Stimulated activated naive B cell treated with anti-CD40 and anti-IgM and Interleukin-4, amounts not matched to agents 10 μg/mL and 1 μg/mL and 100 μg/mL, for 72 hours (primary cell): ENCODE measurements around the gene PTCD3.

Source experiments
- ATAC-seq, 2 donors: fragments of 150-1000 bp; cut with Tn5 transposase; replicated peaks; 2 replicates each; pipeline ENCODE4 v1.10.0; 2021; ENCODE audit warnings: moderate library complexity in 1 of 2
- DNase-seq: peaks from one replicate; pipeline ENCODE4 v3.0.0; 2021
- H3K27ac Mint-ChIP-seq: one replicate; pipeline ENCODE4 v1.8.0; 2022; ENCODE audit warnings: mild to moderate bottlenecking, mixed read lengths
- H3K27me3 Mint-ChIP-seq, 2 donors: one replicate each; pipeline ENCODE4 v1.8.0; 2022; ENCODE audit warnings: mixed read lengths in 2 of 2
- H3K36me3 Mint-ChIP-seq, 2 donors: one replicate each; pipeline ENCODE4 v1.8.0; 2022; ENCODE audit warnings: mixed read lengths in 2 of 2, mild to moderate bottlenecking in 1 of 2
- H3K4me1 Mint-ChIP-seq, 2 donors: one replicate each; pipeline ENCODE4 v1.8.0; 2022; ENCODE audit warnings: mixed read lengths in 2 of 2, mild to moderate bottlenecking in 1 of 2
- H3K4me3 Mint-ChIP-seq, 2 donors: one replicate each; pipeline ENCODE4 v1.8.0; 2022; ENCODE audit warnings: mild to moderate bottlenecking in 2 of 2, mixed read lengths in 2 of 2, moderate library complexity in 1 of 2
- H3K9me3 Mint-ChIP-seq, 2 donors: one replicate each; pipeline ENCODE4 v1.8.0; 2022; ENCODE audit warnings: mixed read lengths in 2 of 2, mild to moderate bottlenecking in 1 of 2

The PTCD3 gene

DNA sequence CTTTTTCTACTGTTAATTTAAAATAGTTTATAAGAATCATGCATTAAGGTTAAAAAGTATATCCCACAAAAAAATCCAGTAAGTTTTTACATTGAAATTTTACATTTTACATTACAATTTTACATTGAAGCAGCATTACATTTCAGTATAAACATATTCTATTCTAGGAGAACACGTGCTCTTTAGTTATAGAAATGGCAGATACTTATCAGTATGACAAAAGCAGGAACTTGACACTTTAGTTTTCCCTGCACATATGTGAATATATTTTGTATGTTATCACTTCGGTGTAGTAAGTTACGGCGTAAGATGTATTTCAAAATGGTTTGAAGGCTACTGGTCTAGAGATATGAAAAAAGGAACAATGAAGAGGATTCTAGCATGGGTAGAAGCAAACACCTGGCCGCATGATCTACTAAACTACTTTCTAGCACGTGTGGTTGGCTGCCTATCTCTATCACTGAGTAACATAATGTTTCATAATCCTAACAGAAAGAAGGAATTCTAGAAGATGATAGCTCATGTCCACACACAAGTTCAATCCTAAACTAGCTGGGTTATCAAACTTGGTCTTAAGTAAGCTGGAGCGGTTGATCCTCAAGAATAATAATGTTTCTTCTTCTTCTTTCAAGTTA lies 83.9 kb downstream of the PTCD3 start:
- Mint-ChIP-seq H3K27ac (no peak overlapping the region), H3K4me3 (no peak overlapping the region), H3K4me1 (peaks cover 43 to 78% of the 10 kb centered on the region in 2 donors)

More for the DNA sequence above, 83.9 kb downstream of the PTCD3 start:
- Mint-ChIP-seq H3K9me3 (no peaks in the 10 kb centered on the region), H3K36me3 (peaks cover 16 to 38% of the 10 kb centered on the region in 2 donors), H3K27me3 (no peaks in the 10 kb centered on the region)
- DNase-seq: no peak
- ATAC-seq: no peak
